Retinal pigment epithelial cell (primary cell): ENCODE data around the gene HIPK2.

Source experiments
- DNase-seq: peaks from one replicate; pipeline ENCODE4 v3.0.0-alpha.2; 2010; ENCODE audit warnings: low read depth
- H3K4me3 ChIP-seq: 2 replicates; pipeline ENCODE4 v1.5.1; 2011; ENCODE audit warnings: mild to moderate bottlenecking, low read length, control low read depth, moderate library complexity
- TF ChIP-seq, protein P1 (sequence below): conservative IDR thresholded peaks from 2 replicates; pipeline ENCODE4 v1.5.1; 2011; ENCODE audit warnings: low read depth, low read length, control low read depth, inconsistent platforms

The HIPK2 gene

DNA sequence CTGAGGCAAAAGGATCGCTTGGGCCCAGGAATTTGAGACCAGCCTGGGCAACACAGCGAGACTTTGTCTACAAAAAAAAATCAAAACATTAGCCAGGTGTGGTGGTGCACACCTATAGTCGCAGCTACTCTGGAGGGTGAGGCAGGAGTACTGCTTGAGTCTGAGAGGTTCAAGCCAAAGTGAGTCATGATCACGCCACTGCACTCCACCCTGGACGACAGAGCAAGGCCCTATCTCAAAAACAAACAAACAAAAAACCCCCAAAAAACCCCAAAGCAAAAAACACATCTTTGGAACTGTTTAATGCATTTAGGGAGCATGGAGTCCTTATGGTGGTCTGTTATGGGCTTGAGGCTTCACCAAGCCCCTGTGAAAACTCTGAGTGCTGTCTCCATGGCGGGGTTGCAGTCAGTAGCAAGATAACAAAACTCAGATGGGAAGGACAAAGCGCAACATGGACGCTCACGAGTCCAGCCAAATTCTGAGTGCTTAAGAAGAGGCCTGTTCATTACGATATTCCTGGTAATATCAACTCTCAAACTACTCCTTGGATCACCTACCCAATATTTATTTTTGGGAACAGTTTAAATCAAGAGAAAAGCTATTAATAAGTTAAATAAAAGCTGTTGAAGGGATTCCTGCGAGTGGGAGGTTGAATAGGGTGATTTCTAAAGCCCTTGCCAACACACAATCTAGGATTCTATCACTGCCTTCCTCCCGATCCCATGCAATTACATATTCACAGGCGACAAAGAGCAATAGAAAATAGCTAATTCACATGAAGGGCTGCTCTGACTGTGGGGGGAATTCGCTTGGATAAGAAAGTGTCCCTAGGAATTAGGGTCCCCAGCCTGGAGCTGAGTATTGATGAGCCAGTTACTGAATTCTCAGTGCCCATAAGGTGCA lies 123.3 kb downstream of the HIPK2 start:
- no peak overlapping the region for H3K4me3 ChIP-seq
- DNase-seq = no peak
- TF ChIP-seq, protein P1, sequence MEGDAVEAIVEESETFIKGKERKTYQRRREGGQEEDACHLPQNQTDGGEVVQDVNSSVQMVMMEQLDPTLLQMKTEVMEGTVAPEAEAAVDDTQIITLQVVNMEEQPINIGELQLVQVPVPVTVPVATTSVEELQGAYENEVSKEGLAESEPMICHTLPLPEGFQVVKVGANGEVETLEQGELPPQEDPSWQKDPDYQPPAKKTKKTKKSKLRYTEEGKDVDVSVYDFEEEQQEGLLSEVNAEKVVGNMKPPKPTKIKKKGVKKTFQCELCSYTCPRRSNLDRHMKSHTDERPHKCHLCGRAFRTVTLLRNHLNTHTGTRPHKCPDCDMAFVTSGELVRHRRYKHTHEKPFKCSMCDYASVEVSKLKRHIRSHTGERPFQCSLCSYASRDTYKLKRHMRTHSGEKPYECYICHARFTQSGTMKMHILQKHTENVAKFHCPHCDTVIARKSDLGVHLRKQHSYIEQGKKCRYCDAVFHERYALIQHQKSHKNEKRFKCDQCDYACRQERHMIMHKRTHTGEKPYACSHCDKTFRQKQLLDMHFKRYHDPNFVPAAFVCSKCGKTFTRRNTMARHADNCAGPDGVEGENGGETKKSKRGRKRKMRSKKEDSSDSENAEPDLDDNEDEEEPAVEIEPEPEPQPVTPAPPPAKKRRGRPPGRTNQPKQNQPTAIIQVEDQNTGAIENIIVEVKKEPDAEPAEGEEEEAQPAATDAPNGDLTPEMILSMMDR = no peak

- no peak overlapping the region for H3K4me3 ChIP-seq
- DNase-seq = peak; percentile 40
- TF ChIP-seq, protein P1 = no peak
These were observed 125.9 kb downstream of the HIPK2 start for GRCh38 chr7:139651914-139652313.

DNA sequence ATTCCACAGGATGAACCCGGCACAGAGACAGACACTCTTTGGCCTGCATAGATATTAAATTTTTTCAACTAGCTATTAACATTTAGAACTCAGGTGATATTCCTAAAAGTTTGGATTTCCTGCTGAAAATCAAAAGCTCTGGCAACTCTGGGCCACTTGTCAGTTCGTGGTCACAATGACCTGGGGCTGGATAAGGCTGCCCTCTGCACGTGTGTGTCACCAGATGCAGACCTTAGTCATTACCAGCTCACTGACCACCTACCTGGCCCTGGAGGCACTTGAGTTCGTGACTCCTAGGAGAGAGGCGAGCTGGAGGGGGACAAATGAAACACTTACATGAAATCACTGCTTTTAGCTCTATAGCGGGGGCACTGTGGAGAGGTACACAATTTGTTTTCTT lies 126.5 kb downstream of the HIPK2 start:
- H3K4me3 ChIP-seq = no peak overlapping the region
- DNase-seq = no peak
- TF ChIP-seq, protein P1 = no peak

DNA sequence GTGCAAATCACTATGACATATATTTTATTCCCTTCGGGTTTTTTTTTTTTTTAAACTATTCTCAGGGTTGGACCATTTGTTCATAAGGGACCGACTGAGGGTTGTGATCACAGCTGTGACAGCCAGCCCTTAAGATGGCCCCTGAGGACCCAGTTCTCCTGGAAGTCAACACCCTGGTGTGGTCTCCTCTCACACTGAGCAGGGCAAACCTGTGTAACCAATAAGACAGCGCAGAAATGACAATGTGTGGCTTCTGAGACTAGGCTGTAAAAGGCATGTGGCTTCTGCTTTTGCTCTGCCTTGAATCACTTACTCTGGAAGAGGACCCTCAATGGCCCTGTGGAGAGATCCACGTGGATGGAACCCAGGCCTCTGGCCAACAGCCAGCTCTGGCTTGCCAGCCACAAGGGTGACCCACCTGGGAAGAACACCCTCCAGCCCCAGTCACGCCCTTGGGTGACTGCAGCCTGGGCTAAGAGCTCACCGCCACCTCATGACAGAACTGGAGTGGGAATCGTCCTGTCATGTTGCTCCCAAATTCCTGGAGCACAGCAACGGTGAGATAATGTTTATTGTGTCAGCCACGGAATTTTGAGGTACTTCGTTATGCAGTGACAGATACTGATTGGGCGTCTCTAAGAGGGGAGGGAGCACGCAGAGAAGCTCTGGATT lies 127.2 kb downstream of the HIPK2 start:
- TF ChIP-seq, protein P1 = no peak
- H3K4me3 ChIP-seq = no peak overlapping the region
- DNase-seq = no peak

GRCh38 chr7:139648941-139649425 lies 128.8 kb downstream of the HIPK2 start:
- DNase-seq = no peak
- TF ChIP-seq, protein P1 = no peak

GRCh38 chr7:139648391-139648861 lies 129.4 kb downstream of the HIPK2 start:
- no peak for DNase-seq
- no peak overlapping the region for H3K4me3 ChIP-seq
- TF ChIP-seq, protein P1 = no peak

More at GRCh38 chr7:139648941-139649425, 128.8 kb downstream of the HIPK2 start:
- H3K4me3 ChIP-seq = no peak overlapping the region
